A673 (cell line): ENCODE results near the gene KCNQ1OT1.

ENCODE experiments used
- CTCF ChIP-seq: fragments of 300-800, 200-600 bp; sonication (generic); conservative IDR thresholded peaks from 2 replicates; pipeline ENCODE4 v1.5.1; 2017; ENCODE audit warnings: low read depth, mild to moderate bottlenecking, antibody characterized with exemption, low read length, moderate library complexity, mixed read lengths
- EZH2 ChIP-seq: fragments of 200-600 bp; sonication (generic); IDR thresholded peaks from 2 replicates; pipeline ENCODE4 v1.6.1; 2017; ENCODE audit warnings: borderline replicate concordance, low read depth, mild to moderate bottlenecking, mixed read lengths, antibody characterized with exemption, low read length; ENCODE audit not compliant: poor library complexity, severe bottlenecking

DNA sequence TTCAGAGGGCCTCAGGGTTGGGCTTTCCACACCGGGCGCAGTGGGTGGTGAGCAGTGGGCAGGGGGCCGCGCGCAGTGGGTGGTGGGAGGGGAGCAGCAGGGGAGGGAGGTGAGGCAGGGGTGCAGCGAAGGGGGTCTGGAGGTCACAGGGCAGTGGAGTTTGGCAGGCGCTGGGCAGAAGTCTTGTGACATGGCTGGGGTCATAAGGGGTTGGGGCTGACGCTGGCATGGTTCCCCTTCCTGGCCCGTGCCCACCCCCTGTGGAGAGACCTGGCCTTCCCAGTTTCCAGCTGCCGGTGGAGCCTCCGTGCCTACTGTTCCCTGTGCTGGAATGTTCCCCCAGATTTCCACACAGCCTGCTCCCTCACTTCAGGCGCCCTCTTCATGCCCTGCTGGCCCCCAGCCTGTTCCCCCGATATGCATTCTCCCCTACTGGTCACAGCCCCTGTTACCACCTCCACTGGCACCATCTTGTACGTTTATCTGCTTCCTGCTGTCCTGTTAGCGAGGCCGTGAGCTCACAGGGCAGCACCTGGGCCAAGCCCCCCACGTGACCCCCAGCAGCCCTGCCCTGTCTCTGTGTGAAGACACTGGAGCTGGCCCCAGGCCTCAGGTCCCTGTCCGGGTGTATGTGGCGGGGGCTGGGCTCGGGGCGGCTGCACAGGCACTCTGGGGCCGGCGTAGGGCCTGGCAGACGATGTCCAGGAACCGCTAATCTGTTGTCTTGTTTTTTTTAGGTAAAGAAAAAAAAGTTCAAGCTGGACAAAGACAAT, 111.6 kb downstream of the KCNQ1OT1 start:
- no peak for TF ChIP-seq CTCF
- TF ChIP-seq EZH2, result no peak
